H1 (cell line): ENCODE results near the gene TMEM154. TPM values are rescaled to one million over a fixed set of nuclear protein-coding genes. Genes with fewer than 3 reads are reported as not detected.

Experiments used
- ATF3 ChIP-seq: IDR thresholded peaks from 2 replicates; pipeline ENCODE4 v1.6.1; 2011; ENCODE audit warnings: low read depth, mild to moderate bottlenecking, low read length; ENCODE audit not compliant: insufficient read depth
- polyA plus RNA-seq, 7 experiments: library from polyadenylated mRNA; depleted of rRNA in 3 of 7; stranded (reverse) in 5 of 7; unstranded in 2 of 7; fragments of >200 nt in 5 of 7; fragments of 200-250 nt in 2 of 7; gene quantifications; 1 replicate in 5 of 7; 2 replicates in 1 of 7; 4 replicates in 1 of 7; pipeline versions ENCODE4 v1.2.1 to v1.2.3, GENCODE V29; 2011 to 2013; ENCODE audit warnings: missing spikeins in 2 of 7, mixed read lengths in 2 of 7
- total RNA-seq: library from RNA; stranded (reverse); fragmentation: NEBNext Ultra II Directional; extraction: Animal tissue kit (Norgen Biotek cat#: 25700); gene quantifications from 2 replicates; pipeline ENCODE4 v1.2.1, GENCODE V29; 2021

Gene TMEM154
- total and polyA plus RNA-seq, 2 of the 8 experiments (the other 6 are each of a cell fraction or from before 2014, with no cell fraction given) = 0.33 to 1.2 TPM

GRCh38 chr4:152727784-152728183 is 48.0 kb upstream of the TMEM154 start (continued):
- no peak for TF ChIP-seq ATF3
